GM23338 (cell line): ENCODE results near the gene INSRR. TPM values are rescaled to one million over a fixed set of nuclear protein-coding genes. Genes with fewer than 3 reads are reported as not detected.

ENCODE experiments used
- ATAC-seq: fragments of 200-7000 bp; cut with Tn5 transposase; 3 replicates; pipeline ENCODE4 v1.9.1; 2020
- DNase-seq: peaks from one replicate; pipeline ENCODE4 v3.0.0-alpha.2; 2015; ENCODE audit warnings: low spot score
- H2AFZ ChIP-seq: fragments of 200-600 bp; sonication (generic); 2 replicates; pipeline ENCODE4 v1.8.0; 2016; ENCODE audit warnings: antibody characterized with exemption, mild to moderate bottlenecking, moderate library complexity
- H3F3A ChIP-seq: fragments of 200-600 bp; sonication (generic); replicated peaks from 2 replicates; pipeline ENCODE4 v1.8.0; 2017; ENCODE audit warnings: antibody characterized with exemption, mixed run types, low read depth
- H3K27ac ChIP-seq: fragments of 200-600 bp; sonication (generic); 2 replicates; pipeline ENCODE4 v1.6.1; 2016; ENCODE audit warnings: low read depth
- H3K27me3 ChIP-seq: fragments of 200-600 bp; sonication (generic); 2 replicates; pipeline ENCODE4 v1.8.0; 2016; ENCODE audit warnings: mild to moderate bottlenecking, mixed run types, moderate library complexity; ENCODE audit not compliant: insufficient read depth
- H3K36me3 ChIP-seq: fragments of 200-600 bp; sonication (generic); 2 replicates; pipeline ENCODE4 v1.8.0; 2016; ENCODE audit warnings: mild to moderate bottlenecking; ENCODE audit not compliant: insufficient read depth
- H3K4me1 ChIP-seq: fragments of 200-600 bp; sonication (generic); 2 replicates; pipeline ENCODE4 v1.8.0; 2016; ENCODE audit warnings: mild to moderate bottlenecking, moderate library complexity; ENCODE audit not compliant: insufficient read depth
- H3K4me2 ChIP-seq: fragments of 200-600 bp; sonication (generic); 2 replicates; pipeline ENCODE4 v1.7.1; 2017; ENCODE audit warnings: mixed run types
- H3K4me3 ChIP-seq: fragments of 200-600 bp; sonication (generic); 2 replicates; pipeline ENCODE4 v1.6.1; 2016; ENCODE audit warnings: mixed run types
- H3K79me2 ChIP-seq: fragments of 200-600 bp; sonication (generic); replicated peaks from 2 replicates; pipeline ENCODE4 v1.8.0; 2017; ENCODE audit warnings: mild to moderate bottlenecking; ENCODE audit not compliant: insufficient read depth
- H3K9me2 ChIP-seq: fragments of 200-600 bp; sonication (generic); 2 replicates; pipeline ENCODE4 v1.8.0; 2017; ENCODE audit not compliant: insufficient read depth
- H4K20me1 ChIP-seq: fragments of 200-600 bp; sonication (generic); replicated peaks from 2 replicates; pipeline ENCODE4 v1.8.0; 2017; ENCODE audit warnings: mild to moderate bottlenecking; ENCODE audit not compliant: insufficient read depth
- H3K27ac Mint-ChIP-seq: 2 replicates; pipeline ENCODE4 v1.8.0; 2020; ENCODE audit warnings: inconsistent platforms, mild to moderate bottlenecking, moderate library complexity, mixed read lengths
- H3K27me3 Mint-ChIP-seq: 3 replicates; pipeline ENCODE4 v1.8.0; 2022; ENCODE audit warnings: low read depth, mild to moderate bottlenecking, moderate library complexity, mixed read lengths, inconsistent platforms; ENCODE audit not compliant: insufficient read depth, poor library complexity
- H3K36me3 Mint-ChIP-seq: 3 replicates; pipeline ENCODE4 v1.8.0; 2021; ENCODE audit warnings: low read depth, mild to moderate bottlenecking, inconsistent platforms, moderate library complexity, mixed read lengths
- H3K4me1 Mint-ChIP-seq: 3 replicates; pipeline ENCODE4 v1.8.0; 2020; ENCODE audit warnings: mild to moderate bottlenecking, inconsistent platforms, mixed read lengths
- H3K4me3 Mint-ChIP-seq: 3 replicates; pipeline ENCODE4 v1.8.0; 2021; ENCODE audit warnings: moderate library complexity, mild to moderate bottlenecking, inconsistent platforms, mixed read lengths
- H3K9me3 Mint-ChIP-seq: 3 replicates; pipeline ENCODE4 v1.8.0; 2020; ENCODE audit warnings: moderate library complexity, mild to moderate bottlenecking, inconsistent platforms, mixed read lengths
- CREB1 ChIP-seq: fragments of 250-450 bp; sonication (Bioruptor Pico); IDR thresholded peaks from 2 replicates; pipeline ENCODE4 v1.5.0; 2020; ENCODE audit warnings: low read depth, mild to moderate bottlenecking, moderate library complexity
- EZH2 ChIP-seq: fragments of 200-600 bp; sonication (generic); IDR thresholded peaks from one replicate; pipeline ENCODE4 v1.8.0; 2017; ENCODE audit warnings: antibody characterized with exemption, mild to moderate bottlenecking, low read depth; ENCODE audit not compliant: unreplicated experiment
- EZH2phosphoT487 ChIP-seq: fragments of 200-600 bp; sonication (generic); IDR thresholded peaks from one replicate; pipeline ENCODE4 v1.8.1; 2018; ENCODE audit warnings: antibody characterized with exemption; ENCODE audit not compliant: unreplicated experiment
- JUNB ChIP-seq: IDR thresholded peaks from one replicate; pipeline ENCODE4 v1.6.1; 2016; ENCODE audit warnings: antibody characterized with exemption; ENCODE audit not compliant: unreplicated experiment
- NANOG ChIP-seq: IDR thresholded peaks from 2 replicates; pipeline ENCODE4 v1.6.1; 2016; ENCODE audit warnings: antibody characterized with exemption, borderline replicate concordance
- POLR2AphosphoS5 ChIP-seq: IDR thresholded peaks from 2 replicates; pipeline ENCODE4 v1.6.1; 2016; ENCODE audit warnings: antibody characterized with exemption, low read depth
- STAT1 ChIP-seq: IDR thresholded peaks from one replicate; pipeline ENCODE4 v1.6.1; 2016; ENCODE audit warnings: antibody characterized with exemption; ENCODE audit not compliant: unreplicated experiment
- ZNF114 ChIP-seq: fragments of 250-450 bp; sonication (Bioruptor Pico); IDR thresholded peaks from 2 replicates; pipeline ENCODE4 v1.5.0; 2020; ENCODE audit warnings: mild to moderate bottlenecking, moderate library complexity
- ZNF331 ChIP-seq: fragments of 250-450 bp; sonication (Bioruptor Pico); IDR thresholded peaks from 2 replicates; pipeline ENCODE4 v1.5.0; 2020; ENCODE audit warnings: low read depth, mild to moderate bottlenecking, moderate library complexity
- polyA plus RNA-seq: library from polyadenylated mRNA; unstranded; fragments of >200 nt; fragmentation: Nextera tagmentation; extraction: Ambion mirVana; gene quantifications from 2 replicates; pipeline ENCODE4 v1.2.1, GENCODE V29; 2016
- total RNA-seq: library from RNA; depleted of rRNA; stranded (reverse); fragments of >200 nt; shearing (Covaris generic); gene quantifications from 2 replicates; pipeline ENCODE4 v1.2.3, GENCODE V29; 2014
- TF ChIP-seq, protein P1 (sequence below): IDR thresholded peaks from one replicate; pipeline ENCODE4 v1.6.1; 2018; ENCODE audit warnings: antibody characterized with exemption; ENCODE audit not compliant: unreplicated experiment
- TF ChIP-seq, protein P2 (sequence below): IDR thresholded peaks from 2 replicates; pipeline ENCODE4 v1.6.1; 2016; ENCODE audit warnings: antibody characterized with exemption
- TF ChIP-seq, protein P3 (sequence below), 2 experiments: fragments of 200-600 bp in 1 of 2; sonication (generic) in 1 of 2; conservative IDR thresholded peaks; 2 replicates each; pipeline versions ENCODE4 v1.5.1 to v1.6.1; 2016 to 2017; ENCODE audit warnings: antibody characterized with exemption in 2 of 2, low read depth in 2 of 2, mild to moderate bottlenecking in 2 of 2, moderate library complexity in 1 of 2
- TF ChIP-seq, protein P4 (sequence below): fragments of 250-450 bp; sonication (Bioruptor Pico); IDR thresholded peaks from 2 replicates; pipeline ENCODE4 v1.5.0; 2020; ENCODE audit warnings: mild to moderate bottlenecking, moderate library complexity

Gene INSRR
- total and polyA plus RNA-seq, 2 experiments from 2014 or later, result not detected

DNA sequence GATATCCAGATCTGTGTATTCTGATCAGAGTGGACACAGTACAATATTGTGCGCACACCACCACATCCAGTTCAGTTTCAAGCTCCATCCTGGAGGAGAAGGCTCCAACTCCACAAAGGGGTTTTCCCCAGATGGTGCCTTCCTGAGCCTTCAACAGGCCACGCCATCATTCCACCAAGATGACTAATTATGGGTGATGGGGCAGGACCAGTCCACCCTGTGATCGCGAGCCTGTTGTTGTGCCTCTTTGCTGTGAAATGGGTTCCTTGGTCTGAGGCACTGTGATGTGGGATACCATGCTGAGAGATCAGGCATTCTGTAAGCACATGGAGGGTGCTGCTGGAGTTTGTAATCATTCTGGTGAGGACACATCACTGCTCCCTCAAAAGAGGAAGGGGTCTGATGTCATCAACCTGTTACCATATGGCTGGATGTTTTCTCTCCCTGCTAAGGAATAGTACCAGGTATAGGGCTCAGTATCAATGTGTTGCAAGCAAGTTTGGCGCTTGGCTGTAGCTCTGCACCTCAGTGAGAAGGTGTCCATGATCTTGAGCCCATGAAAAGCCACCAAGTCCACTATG lies 35.6 kb downstream of the INSRR start:
- Mint-ChIP-seq H3K36me3 (no peaks in the 10 kb centered on the region), H3K9me3 (no peaks in the 10 kb centered on the region), H3K4me1 (no peaks in the 10 kb centered on the region), H3K27ac (no peak overlapping the region), H3K27me3 (peaks cover 4% of the 10 kb centered on the region), H3K4me3 (no peak overlapping the region)
- TF ChIP-seq, protein P1, sequence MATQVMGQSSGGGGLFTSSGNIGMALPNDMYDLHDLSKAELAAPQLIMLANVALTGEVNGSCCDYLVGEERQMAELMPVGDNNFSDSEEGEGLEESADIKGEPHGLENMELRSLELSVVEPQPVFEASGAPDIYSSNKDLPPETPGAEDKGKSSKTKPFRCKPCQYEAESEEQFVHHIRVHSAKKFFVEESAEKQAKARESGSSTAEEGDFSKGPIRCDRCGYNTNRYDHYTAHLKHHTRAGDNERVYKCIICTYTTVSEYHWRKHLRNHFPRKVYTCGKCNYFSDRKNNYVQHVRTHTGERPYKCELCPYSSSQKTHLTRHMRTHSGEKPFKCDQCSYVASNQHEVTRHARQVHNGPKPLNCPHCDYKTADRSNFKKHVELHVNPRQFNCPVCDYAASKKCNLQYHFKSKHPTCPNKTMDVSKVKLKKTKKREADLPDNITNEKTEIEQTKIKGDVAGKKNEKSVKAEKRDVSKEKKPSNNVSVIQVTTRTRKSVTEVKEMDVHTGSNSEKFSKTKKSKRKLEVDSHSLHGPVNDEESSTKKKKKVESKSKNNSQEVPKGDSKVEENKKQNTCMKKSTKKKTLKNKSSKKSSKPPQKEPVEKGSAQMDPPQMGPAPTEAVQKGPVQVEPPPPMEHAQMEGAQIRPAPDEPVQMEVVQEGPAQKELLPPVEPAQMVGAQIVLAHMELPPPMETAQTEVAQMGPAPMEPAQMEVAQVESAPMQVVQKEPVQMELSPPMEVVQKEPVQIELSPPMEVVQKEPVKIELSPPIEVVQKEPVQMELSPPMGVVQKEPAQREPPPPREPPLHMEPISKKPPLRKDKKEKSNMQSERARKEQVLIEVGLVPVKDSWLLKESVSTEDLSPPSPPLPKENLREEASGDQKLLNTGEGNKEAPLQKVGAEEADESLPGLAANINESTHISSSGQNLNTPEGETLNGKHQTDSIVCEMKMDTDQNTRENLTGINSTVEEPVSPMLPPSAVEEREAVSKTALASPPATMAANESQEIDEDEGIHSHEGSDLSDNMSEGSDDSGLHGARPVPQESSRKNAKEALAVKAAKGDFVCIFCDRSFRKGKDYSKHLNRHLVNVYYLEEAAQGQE, result no peak
- TF ChIP-seq, protein P2, sequence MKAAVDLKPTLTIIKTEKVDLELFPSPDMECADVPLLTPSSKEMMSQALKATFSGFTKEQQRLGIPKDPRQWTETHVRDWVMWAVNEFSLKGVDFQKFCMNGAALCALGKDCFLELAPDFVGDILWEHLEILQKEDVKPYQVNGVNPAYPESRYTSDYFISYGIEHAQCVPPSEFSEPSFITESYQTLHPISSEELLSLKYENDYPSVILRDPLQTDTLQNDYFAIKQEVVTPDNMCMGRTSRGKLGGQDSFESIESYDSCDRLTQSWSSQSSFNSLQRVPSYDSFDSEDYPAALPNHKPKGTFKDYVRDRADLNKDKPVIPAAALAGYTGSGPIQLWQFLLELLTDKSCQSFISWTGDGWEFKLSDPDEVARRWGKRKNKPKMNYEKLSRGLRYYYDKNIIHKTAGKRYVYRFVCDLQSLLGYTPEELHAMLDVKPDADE, result no peak
- TF ChIP-seq, protein P3, sequence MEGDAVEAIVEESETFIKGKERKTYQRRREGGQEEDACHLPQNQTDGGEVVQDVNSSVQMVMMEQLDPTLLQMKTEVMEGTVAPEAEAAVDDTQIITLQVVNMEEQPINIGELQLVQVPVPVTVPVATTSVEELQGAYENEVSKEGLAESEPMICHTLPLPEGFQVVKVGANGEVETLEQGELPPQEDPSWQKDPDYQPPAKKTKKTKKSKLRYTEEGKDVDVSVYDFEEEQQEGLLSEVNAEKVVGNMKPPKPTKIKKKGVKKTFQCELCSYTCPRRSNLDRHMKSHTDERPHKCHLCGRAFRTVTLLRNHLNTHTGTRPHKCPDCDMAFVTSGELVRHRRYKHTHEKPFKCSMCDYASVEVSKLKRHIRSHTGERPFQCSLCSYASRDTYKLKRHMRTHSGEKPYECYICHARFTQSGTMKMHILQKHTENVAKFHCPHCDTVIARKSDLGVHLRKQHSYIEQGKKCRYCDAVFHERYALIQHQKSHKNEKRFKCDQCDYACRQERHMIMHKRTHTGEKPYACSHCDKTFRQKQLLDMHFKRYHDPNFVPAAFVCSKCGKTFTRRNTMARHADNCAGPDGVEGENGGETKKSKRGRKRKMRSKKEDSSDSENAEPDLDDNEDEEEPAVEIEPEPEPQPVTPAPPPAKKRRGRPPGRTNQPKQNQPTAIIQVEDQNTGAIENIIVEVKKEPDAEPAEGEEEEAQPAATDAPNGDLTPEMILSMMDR (conservative IDR thresholded peaks at IDR 0.05; ENCODE audit: low read depth in 2 of 2), result no peak
- TF ChIP-seq STAT1 (no peak), CREB1 (CRISPR knock-in tag) (no peak), NANOG (no peak), JUNB (no peak), POLR2AphosphoS5 (no peak), ZNF114 (CRISPR knock-in tag) (no peak), EZH2phosphoT487 (no peak), ZNF331 (CRISPR knock-in tag) (no peak), EZH2 (no peak)
- TF ChIP-seq, protein P4, sequence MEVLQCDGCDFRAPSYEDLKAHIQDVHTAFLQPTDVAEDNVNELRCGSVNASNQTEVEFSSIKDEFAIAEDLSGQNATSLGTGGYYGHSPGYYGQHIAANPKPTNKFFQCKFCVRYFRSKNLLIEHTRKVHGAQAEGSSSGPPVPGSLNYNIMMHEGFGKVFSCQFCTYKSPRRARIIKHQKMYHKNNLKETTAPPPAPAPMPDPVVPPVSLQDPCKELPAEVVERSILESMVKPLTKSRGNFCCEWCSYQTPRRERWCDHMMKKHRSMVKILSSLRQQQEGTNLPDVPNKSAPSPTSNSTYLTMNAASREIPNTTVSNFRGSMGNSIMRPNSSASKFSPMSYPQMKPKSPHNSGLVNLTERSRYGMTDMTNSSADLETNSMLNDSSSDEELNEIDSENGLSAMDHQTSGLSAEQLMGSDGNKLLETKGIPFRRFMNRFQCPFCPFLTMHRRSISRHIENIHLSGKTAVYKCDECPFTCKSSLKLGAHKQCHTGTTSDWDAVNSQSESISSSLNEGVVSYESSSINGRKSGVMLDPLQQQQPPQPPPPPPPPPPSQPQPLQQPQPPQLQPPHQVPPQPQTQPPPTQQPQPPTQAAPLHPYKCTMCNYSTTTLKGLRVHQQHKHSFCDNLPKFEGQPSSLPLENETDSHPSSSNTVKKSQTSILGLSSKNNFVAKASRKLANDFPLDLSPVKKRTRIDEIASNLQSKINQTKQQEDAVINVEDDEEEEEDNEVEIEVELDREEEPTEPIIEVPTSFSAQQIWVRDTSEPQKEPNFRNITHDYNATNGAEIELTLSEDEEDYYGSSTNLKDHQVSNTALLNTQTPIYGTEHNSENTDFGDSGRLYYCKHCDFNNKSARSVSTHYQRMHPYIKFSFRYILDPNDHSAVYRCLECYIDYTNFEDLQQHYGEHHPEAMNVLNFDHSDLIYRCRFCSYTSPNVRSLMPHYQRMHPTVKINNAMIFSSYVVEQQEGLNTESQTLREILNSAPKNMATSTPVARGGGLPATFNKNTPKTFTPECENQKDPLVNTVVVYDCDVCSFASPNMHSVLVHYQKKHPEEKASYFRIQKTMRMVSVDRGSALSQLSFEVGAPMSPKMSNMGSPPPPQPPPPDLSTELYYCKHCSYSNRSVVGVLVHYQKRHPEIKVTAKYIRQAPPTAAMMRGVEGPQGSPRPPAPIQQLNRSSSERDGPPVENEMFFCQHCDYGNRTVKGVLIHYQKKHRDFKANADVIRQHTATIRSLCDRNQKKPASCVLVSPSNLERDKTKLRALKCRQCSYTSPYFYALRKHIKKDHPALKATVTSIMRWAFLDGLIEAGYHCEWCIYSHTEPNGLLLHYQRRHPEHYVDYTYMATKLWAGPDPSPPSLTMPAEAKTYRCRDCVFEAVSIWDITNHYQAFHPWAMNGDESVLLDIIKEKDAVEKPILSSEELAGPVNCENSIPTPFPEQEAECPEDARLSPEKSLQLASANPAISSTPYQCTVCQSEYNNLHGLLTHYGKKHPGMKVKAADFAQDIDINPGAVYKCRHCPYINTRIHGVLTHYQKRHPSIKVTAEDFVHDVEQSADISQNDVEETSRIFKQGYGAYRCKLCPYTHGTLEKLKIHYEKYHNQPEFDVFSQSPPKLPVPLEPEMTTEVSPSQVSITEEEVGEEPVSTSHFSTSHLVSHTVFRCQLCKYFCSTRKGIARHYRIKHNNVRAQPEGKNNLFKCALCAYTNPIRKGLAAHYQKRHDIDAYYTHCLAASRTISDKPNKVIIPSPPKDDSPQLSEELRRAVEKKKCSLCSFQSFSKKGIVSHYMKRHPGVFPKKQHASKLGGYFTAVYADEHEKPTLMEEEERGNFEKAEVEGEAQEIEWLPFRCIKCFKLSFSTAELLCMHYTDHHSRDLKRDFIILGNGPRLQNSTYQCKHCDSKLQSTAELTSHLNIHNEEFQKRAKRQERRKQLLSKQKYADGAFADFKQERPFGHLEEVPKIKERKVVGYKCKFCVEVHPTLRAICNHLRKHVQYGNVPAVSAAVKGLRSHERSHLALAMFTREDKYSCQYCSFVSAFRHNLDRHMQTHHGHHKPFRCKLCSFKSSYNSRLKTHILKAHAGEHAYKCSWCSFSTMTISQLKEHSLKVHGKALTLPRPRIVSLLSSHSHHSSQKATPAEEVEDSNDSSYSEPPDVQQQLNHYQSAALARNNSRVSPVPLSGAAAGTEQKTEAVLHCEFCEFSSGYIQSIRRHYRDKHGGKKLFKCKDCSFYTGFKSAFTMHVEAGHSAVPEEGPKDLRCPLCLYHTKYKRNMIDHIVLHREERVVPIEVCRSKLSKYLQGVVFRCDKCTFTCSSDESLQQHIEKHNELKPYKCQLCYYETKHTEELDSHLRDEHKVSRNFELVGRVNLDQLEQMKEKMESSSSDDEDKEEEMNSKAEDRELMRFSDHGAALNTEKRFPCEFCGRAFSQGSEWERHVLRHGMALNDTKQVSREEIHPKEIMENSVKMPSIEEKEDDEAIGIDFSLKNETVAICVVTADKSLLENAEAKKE (CRISPR knock-in tag), result no peak
- ATAC-seq (no peak), DNase-seq (no peak)
- H3K27ac ChIP-seq, result no peak overlapping the region
- H3K27me3 ChIP-seq, result peaks cover 6% of the 10 kb centered on the region; the same call in 1 of the 2 replicates
- H3K4me2 ChIP-seq, result no peak overlapping the region
- H3K36me3 ChIP-seq, result no peaks in the 10 kb centered on the region
- no peaks in the 10 kb centered on the region for H3K4me1 ChIP-seq
- H4K20me1 ChIP-seq, result no peaks in the 10 kb centered on the region
- H3F3A ChIP-seq, result no peaks in the 10 kb centered on the region
- H3K4me3 ChIP-seq, result no peak overlapping the region
- no peaks in the 10 kb centered on the region for H3K9me2 ChIP-seq
- no peak overlapping the region for H2AFZ ChIP-seq
- H3K79me2 ChIP-seq, result no peaks in the 10 kb centered on the region
